ENCODE measurements around the gene TEX14. TPM values are rescaled to one million over a fixed set of nuclear protein-coding genes. Genes with fewer than 3 reads are reported as not detected.

Gene TEX14
- total and polyA plus RNA-seq, 8 donors, result 0.03 to 0.06 TPM; not detected in 6

- no peak for DNase-seq
- Histone ChIP-seq H3K27me3 (no peaks in the 10 kb centered on the region), H3K27ac (no peak overlapping the region), H3K4me1 (peaks cover 15 to 34% (median 20%) of the 10 kb centered on the region in 4 donors), H3K4me3 (no peak overlapping the region), H3K36me3 (no peaks in the 10 kb centered on the region), H3K9me3 (no peaks in the 10 kb centered on the region)
- WGBS, 5 donors, result 86 to 96% (median 93%) methylated on average over 10 of the region's 10 CpGs
- TF ChIP-seq POLR2A (IDR thresholded peaks at IDR 0.05) (no peak), POLR2AphosphoS5 (IDR thresholded peaks at IDR 0.05) (no peak), CTCF (IDR thresholded peaks at IDR 0.05) (no peak), EP300 (IDR thresholded peaks at IDR 0.05) (no peak)
- intact Hi-C loops (cut with DNase I; ENCODE audit: low total_unique reads), result no loop called here
Measured at GRCh38 chr17:58521680-58522079, 170.2 kb downstream of the TEX14 start.

GRCh38 chr17:58520843-58521430 lies 170.9 kb downstream of the TEX14 start:
- peak in 1 of 2 donors; percentile 52 for DNase-seq
- no peaks in the 10 kb centered on the region for H3K27me3 ChIP-seq
- no peaks in the 10 kb centered on the region for H3K36me3 ChIP-seq
- H3K9me3 ChIP-seq, result no peaks in the 10 kb centered on the region
- H3K27ac ChIP-seq, result no peak overlapping the region
- H3K4me3 ChIP-seq, result no peak overlapping the region
- WGBS, 5 donors, result 68 to 77% (median 75%) methylated on average over 15 of the region's 15 CpGs
- peak in 2 of 7 experiments; percentile 16 to 33 for TF ChIP-seq CTCF (IDR thresholded peaks at IDR 0.05)
- TF ChIP-seq EP300 (IDR thresholded peaks at IDR 0.05), result no peak
- intact Hi-C loops (cut with DNase I; ENCODE audit: low total_unique reads), result no loop called here
- peaks cover 19 to 37% (median 25%) of the 10 kb centered on the region in 4 donors for H3K4me1 ChIP-seq

- no peak for TF ChIP-seq POLR2A (IDR thresholded peaks at IDR 0.05)
- no peak for TF ChIP-seq EP300 (IDR thresholded peaks at IDR 0.05)
- peak in 2 of 3 donors; percentile 81 to 87 for TF ChIP-seq POLR2AphosphoS5 (IDR thresholded peaks at IDR 0.05)
- TF ChIP-seq CTCF (IDR thresholded peaks at IDR 0.05), result no peak
- H3K27me3 ChIP-seq, result no peaks in the 10 kb centered on the region
- H3K36me3 ChIP-seq, result no peaks in the 10 kb centered on the region
- peak overlapping the region; percentile 93 to 98 (median 95) for H3K27ac ChIP-seq
- peak; percentile 99 to 100 for DNase-seq
- 0 to 1% (median 0%) methylated on average over 29 to 39 of the region's 39 CpGs for WGBS, 5 donors
- peaks cover 34 to 60% (median 50%) of the 10 kb centered on the region in 4 donors for H3K4me1 ChIP-seq
- H3K4me3 ChIP-seq, result peak overlapping the region; percentile 63 to 76 (median 68)
- intact Hi-C loops (cut with DNase I; ENCODE audit: low total_unique reads), result loop anchor here (10.0 kb wide), 1 partner anchor 487 kb away; no protein-coding TSS in a partner anchor
- no peaks in the 10 kb centered on the region for H3K9me3 ChIP-seq
Measured at GRCh38 chr17:58517928-58518609, 173.8 kb downstream of the TEX14 start.

- no peak for TF ChIP-seq CTCF (IDR thresholded peaks at IDR 0.05)
- peak in 1 of 4 donors; percentile 25 for TF ChIP-seq POLR2A (IDR thresholded peaks at IDR 0.05)
- no peak for TF ChIP-seq EP300 (IDR thresholded peaks at IDR 0.05)
- TF ChIP-seq POLR2AphosphoS5 (IDR thresholded peaks at IDR 0.05), result peak in 2 of 3 donors; percentile 63 to 65
- no peak for DNase-seq
- intact Hi-C loops (cut with DNase I; ENCODE audit: low total_unique reads), result loop anchor here (10.0 kb wide), 1 partner anchor 487 kb away; no protein-coding TSS in a partner anchor
- 0 to 1% (median 0%) methylated on average over 19 to 27 of the region's 27 CpGs for WGBS, 5 donors
- peak overlapping the region; percentile 63 to 76 (median 68) for H3K4me3 ChIP-seq
- peak overlapping the region; percentile 87 to 98 (median 94) for H3K27ac ChIP-seq
- H3K4me1 ChIP-seq, result peaks cover 36 to 66% (median 54%) of the 10 kb centered on the region in 4 donors
- H3K27me3 ChIP-seq, result no peaks in the 10 kb centered on the region
- H3K9me3 ChIP-seq, result no peaks in the 10 kb centered on the region
- peaks cover 0 to 6% (median 3%) of the 10 kb centered on the region in 4 donors for H3K36me3 ChIP-seq
Measured at GRCh38 chr17:58517378-58517927, 174.4 kb downstream of the TEX14 start.
